ENCODE measurements around the gene TBC1D22A.
A peak's percentile ranks its signal among the peaks of the same experiment; 100 is the strongest.

TBC1D22A gene

GRCh38 chr22:47190957-47191670, 428.7 kb downstream of the TBC1D22A start:
- TF ChIP-seq GLIS3 (CRISPR knock-in tag; IDR thresholded peaks at IDR 0.05) (no peak), PATZ1 (CRISPR knock-in tag; IDR thresholded peaks at IDR 0.05; ENCODE audit: borderline replicate concordance) (no peak), ZC3H10 (CRISPR knock-in tag; IDR thresholded peaks at IDR 0.05) (no peak), ZNF70 (CRISPR knock-in tag; IDR thresholded peaks at IDR 0.05) (no peak), TOX (CRISPR knock-in tag; IDR thresholded peaks at IDR 0.05; ENCODE audit: borderline replicate concordance) (no peak), POU6F1 (CRISPR knock-in tag; IDR thresholded peaks at IDR 0.05; ENCODE audit: borderline replicate concordance, low read depth) (no peak), BACH2 (CRISPR knock-in tag; IDR thresholded peaks at IDR 0.05; ENCODE audit: borderline replicate concordance) (no peak)
- no peak for ATAC-seq

DNA sequence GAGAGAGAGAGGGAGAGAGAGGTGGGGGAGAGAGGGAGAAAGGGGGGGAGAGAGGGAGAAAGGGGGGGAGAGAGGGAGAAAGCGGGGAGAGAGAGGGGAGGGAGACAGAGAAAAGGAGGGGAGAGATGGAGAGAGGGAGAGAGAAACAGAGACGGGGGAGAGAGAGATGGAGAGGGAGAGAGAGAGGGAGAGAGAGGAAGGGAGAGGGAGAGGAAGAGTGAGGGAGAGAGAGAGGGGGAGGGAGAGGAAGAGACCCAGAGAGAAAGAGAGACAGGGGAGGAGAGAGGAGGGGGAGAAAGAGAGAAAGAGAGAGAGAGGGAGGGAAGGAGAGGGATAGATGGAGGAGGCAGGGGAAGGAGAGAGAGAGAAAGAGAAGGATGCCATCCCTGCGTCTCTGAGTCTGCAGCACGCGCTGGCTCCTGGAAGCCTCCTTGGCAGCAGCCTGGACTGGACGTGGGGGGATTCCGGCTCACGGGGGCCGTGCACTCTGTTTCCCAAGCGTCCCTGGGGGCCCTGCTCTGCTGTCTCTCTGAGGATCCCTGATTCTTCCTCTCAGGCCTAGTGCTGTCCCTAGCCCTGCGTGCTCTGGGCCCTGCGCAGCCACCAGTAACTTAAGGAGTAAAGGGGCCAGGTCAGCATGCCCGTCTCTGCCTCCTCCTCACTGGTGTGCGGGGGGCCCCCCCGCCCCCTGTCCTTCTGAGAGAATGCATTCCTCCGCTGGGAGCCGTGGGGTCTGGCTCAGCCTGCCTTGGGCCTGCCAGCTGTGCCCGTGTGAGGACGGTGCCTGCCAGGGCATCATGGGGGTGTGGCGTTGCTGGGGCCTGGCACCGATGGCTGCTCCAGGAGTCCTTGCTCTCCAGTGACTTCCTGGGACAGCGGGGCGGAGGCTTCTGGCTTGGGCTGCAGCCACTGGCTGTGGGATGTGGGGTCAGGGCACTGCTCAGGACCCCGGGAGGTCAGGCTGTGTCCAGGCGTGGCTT, 429.5 kb downstream of the TBC1D22A start:
- peak; percentile 21; the same call in 2 of the 3 replicates for ATAC-seq
- TF ChIP-seq ARNTL (CRISPR knock-in tag; IDR thresholded peaks at IDR 0.05; ENCODE audit: borderline replicate concordance, low read depth) (no peak), RARB (CRISPR knock-in tag; IDR thresholded peaks at IDR 0.05) (no peak), ESRRG (CRISPR knock-in tag; IDR thresholded peaks at IDR 0.05) (no peak), PPARA (CRISPR knock-in tag; IDR thresholded peaks at IDR 0.05; ENCODE audit: borderline replicate concordance) (no peak), BACH2 (CRISPR knock-in tag; IDR thresholded peaks at IDR 0.05; ENCODE audit: borderline replicate concordance) (no peak), CSDC2 (CRISPR knock-in tag; IDR thresholded peaks at IDR 0.05) (no peak), ZFP30 (CRISPR knock-in tag; IDR thresholded peaks at IDR 0.05) (no peak), POU6F1 (CRISPR knock-in tag; IDR thresholded peaks at IDR 0.05; ENCODE audit: borderline replicate concordance, low read depth) (no peak), ZFP3 (CRISPR knock-in tag; IDR thresholded peaks at IDR 0.05) (no peak), TCF4 (CRISPR knock-in tag; IDR thresholded peaks at IDR 0.05; ENCODE audit: borderline replicate concordance) (no peak), PATZ1 (CRISPR knock-in tag; IDR thresholded peaks at IDR 0.05; ENCODE audit: borderline replicate concordance) (no peak), OSR1 (CRISPR knock-in tag; IDR thresholded peaks at IDR 0.05) (no peak), ISL1 (CRISPR knock-in tag; IDR thresholded peaks at IDR 0.05) (no peak), ZC3H10 (CRISPR knock-in tag; IDR thresholded peaks at IDR 0.05) (no peak), CSRNP3 (CRISPR knock-in tag; IDR thresholded peaks at IDR 0.05) (no peak)
